NCI-H146 (cell line): ENCODE measurements around the gene TSC1.
A peak's percentile ranks its signal among the peaks of the same experiment; 100 is the strongest.

Experiments
- DNase-seq: peaks from one replicate; lab custom pipeline; 2025; lab: John Stamatoyannopoulos, UW

Gene TSC1

DNA sequence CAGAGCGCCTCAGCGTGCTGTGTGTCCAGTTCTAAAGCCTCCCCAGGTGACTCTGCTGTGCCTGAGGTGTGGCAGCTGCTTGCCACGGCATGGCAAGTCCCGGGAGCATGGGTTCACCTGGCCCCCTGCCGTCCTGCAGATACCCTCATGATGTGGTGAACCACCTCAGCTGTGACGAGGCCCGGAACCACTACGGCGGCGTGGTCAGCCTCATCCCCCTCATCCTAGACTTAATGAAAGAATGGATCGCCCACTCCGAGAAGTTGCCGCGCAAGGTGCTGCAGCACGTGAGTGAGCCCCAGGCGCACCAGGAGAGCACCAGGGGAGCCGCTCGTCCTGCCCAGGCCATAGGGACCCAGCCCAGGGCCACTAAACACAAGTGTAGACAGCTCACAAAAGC lies 56.3 kb downstream of the TSC1 start:
- no peak for DNase-seq

DNA sequence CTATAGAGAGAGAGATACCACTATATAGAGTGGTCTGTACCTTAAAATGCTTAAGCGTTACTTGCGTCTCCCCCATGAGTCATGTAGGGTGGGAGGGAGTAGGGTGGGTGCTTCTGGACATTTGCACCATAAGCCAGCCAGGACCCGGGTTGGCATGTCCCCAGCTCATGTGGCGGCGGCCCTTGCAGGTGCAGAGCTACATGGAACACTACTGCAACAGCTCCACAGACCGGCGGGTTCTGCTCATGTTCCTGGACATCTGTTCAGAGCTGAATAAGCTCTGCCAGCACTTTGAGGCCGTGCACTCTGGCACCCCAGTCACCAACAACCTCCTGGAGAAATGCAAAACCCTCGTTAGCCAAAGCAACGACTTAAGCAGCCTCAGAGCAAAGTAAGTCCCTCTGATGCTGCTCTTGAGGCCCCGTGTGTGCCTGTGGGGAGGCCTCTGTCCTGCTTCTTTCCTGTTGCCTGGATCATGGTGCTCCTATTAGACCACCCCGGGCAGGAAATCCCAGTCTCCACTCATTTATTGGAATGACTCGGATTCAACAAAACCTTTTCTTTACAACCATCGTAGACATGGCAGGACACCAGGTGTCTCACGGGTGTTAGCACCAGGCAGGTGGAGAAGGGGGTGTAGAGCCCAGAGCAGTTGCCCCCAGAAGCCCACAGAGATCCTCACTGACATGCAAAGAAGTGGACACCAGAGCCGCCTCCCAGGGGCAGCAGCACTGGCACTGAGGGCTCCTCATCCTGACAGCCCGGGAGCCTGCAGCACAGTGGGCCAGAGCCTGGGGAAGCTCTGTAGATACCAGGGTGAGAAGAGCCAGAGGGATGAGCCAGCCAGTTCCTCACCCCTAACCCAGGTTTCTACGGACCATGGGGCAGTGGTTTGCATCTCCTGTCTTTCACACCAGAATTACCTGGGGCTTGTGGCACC lies 57.0 kb downstream of the TSC1 start:
- DNase-seq, result no peak

DNA sequence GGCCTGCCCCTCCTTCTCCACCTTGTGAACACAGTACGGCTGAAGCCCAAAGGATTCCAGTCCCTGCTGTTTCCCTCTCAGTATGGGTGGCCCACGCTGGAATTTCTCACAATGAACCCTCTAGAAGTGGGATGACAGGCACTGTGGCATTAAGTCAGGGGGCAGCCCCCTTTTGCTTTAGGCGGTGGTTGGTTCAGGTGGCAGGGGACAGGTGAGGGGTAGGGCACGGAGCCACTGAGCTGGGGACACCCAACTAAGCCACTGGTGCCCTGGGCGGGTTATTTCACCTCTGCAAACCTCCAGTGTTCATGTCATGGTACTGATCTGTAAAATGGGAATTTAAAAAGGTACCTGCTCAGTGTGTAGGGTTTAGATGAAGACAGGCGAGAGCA lies 58.1 kb downstream of the TSC1 start:
- DNase-seq, result no peak

DNA sequence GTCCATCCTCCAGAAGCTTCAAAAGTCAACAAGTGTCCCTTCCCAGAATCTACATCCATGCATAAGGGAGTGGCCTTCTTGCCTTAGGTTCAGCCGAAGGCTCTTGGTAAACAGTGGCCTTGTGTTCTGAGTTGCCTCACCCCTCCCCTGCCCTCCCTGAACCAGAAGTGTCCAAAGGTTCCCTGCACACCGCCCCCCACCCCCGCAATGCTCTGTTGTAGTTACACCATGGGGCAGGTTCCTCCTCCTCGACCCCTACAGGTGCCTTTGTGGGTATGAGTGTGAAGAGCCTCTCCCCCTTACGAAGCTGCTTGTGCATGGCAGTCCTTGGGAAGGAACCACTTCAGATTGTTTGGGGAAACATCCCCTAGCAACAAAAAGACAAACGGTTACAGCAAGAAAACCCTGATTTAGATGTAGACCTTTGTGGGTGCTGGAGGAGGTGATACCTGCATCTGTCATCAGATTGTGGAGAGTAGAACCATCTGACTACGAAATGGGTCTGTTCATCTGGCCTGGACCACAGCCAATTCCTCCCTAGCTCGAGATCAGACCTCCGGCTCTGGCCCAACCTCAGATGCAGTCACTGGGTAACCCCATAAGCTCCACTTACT lies 58.6 kb downstream of the TSC1 start:
- DNase-seq, result no peak

DNA sequence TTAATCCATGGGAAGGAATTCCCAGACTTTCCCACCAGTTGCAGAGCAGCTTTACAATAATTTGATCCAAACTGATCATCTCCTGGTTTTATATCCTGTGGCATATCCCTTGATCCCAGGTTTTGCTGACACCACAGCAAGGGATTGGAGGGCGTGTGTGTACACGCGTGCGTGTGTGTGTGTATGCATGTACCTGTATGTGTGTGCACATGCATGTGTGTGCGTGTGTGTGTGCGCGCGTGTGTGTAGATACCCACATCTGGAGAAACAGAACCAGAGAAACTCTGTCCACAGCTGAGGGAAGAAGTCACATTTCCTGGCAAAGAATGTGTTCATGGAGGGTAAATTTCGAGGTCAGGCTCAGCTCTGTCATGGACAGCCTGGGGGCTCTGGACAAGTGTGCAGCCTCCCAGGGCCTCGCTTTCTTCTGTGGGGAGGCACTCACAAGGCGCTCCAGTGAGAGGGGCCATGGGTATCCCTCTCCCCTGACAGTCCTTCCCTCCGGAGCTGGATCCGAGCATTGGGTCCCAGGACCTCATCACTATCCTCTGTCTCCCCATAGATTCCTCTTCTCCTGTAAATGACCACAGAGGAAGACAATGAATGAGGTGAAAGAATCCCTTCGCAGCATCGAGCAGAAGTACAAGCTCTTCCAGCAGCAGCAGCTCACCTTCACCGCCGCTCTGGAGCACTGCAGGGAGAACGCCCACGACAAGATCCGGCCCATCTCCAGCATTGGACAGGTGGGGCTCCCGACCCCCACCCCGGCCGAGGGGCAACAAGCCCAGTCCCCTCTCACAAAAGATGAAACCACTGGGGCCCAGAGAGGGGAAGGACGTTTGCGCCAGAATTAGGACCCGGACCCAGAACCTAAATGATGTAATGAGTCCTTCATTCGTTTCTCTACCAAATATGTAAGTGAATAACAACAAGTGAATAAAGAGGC lies 60.8 kb downstream of the TSC1 start:
- DNase-seq, result no peak

DNA sequence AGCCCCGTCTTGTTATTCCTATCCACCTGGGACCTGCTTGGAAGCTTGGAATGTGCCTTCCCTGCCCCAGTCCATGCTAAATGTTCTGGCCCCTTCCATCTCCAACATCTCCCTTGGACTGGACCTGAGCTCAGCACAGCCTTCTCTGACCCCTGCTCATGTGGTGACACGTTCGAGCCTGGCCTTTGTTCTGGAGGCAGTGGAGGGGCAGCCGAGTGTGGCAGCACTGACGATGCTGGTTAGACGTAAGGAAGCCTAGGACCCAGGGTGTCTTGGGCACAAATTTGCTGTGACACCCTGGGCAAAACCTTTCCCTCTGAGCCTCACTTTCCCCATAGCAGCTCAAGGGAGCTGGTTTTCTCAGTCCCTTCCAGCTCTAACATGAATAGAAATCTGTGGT lies 61.8 kb downstream of the TSC1 start:
- no peak for DNase-seq

DNA sequence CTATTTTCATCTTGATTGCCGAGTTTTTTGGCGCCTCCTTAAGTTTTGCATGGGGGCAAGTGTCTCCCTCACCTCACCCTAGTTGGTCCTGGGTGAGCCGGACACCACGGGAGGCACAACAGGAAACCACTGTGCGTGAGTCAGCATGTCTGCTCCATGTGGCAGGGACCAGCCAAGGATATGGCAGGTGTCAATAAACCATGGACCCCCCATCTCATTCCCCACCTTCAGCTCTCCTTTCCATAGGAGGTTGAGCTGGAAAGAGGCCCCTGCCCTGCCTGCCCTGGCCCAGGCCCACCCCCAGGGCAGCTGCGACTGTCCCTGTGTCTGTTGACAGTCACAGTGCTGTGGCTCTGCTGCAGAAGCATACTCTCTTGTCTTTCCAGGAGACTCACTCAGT lies 62.6 kb downstream of the TSC1 start:
- no peak for DNase-seq

DNA sequence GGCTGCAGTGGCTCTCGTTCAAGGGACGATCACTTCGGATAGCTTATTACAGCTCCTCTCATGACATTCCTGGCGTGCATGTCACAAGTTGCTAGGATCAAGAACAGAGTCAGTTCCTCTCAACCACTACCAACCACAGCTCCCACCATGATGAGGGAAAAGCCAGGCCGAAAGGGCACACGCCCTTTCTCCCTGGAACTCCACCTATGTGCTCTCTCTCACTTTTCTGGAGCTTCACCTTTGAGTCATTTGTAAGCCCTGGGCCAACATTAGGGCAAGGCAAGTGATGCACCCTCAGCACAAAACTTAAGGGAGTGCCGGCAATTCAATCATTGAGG lies 64.1 kb downstream of the TSC1 start:
- DNase-seq, result no peak

DNA sequence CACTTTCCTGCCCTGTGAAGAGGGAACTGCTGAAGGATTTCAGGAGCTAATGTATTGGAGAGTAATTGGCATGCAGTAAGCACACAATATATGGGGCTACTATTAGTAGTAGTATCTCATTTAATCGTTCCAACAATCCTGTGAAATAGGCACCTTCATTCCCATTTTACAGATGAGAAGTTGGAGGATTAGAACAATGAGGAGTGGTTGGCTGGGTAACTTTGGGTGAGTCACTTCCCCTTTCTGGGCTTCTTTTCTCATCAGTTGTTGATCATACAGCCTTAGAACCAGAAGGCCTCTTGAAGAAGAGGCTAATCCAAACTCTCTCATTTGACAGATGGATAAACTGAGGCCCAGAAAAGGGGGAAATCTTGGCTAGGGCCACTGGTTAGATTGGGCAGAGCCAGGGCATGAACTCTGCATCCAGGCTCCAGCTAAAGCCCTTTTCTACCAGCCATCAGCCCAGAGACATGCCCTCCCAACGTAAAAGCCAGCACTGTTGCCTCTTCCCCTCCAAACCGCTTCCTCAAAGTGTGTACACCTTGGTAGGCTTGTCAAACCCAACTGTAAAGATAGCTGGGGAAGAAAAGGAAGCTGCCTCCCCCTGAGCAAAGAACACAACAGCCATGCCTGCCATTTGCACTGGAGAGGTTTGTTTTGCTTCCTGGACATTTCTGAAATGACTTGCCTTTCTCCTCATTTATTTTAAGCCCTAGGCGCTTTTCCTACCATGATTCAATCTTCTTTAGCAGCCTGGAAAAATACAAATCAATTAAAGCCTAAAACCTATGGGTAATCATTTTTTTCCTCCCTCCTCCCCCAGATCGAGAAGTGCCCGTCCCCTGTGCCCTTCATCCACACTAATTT lies 64.7 kb downstream of the TSC1 start:
- no peak for DNase-seq

DNA sequence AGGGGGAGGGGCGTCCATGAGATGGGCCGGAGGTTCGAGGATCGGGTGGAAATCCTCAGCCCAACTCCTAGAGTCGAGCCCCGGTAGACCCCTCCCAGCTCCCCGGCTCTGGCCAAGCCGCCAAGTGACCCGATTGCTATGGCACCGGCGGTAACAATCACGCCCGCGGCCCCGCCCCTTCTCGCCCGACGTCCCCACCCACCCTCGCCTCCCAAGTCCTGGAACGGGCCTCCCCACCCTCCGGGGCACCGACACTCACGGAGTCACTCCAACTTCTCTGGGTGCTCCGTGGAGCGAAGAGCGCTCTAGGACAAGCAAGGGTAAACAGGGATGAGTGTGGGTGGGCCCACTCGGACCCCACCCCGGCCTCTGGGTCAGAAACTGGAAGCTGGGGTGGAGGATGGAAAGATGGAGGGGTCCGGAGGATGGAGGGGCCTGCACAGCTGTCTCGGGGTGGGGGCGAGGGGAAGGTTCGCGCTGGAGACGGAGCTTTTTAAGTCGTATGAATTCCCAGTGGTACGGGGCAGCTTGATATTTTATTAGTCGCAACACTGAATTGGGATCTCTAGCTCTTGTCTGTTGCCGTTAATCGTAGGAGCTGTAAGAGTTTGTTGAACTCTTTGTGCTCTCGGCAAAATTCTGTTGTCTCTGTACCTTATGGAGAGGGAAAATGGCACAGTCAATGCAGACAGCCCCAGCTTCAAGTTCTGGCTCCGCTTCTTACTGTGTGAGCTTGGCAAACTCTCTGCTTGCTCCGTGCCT lies 65.5 kb downstream of the TSC1 start, which contains the start of gene SPACA9:
SPACA9 (plus strand) TSS at position 204 of the 762 bp plus-strand sequence. CDS start 5,050 bp downstream, outside the sequence.
- DNase-seq, result peak; percentile 32

DNA sequence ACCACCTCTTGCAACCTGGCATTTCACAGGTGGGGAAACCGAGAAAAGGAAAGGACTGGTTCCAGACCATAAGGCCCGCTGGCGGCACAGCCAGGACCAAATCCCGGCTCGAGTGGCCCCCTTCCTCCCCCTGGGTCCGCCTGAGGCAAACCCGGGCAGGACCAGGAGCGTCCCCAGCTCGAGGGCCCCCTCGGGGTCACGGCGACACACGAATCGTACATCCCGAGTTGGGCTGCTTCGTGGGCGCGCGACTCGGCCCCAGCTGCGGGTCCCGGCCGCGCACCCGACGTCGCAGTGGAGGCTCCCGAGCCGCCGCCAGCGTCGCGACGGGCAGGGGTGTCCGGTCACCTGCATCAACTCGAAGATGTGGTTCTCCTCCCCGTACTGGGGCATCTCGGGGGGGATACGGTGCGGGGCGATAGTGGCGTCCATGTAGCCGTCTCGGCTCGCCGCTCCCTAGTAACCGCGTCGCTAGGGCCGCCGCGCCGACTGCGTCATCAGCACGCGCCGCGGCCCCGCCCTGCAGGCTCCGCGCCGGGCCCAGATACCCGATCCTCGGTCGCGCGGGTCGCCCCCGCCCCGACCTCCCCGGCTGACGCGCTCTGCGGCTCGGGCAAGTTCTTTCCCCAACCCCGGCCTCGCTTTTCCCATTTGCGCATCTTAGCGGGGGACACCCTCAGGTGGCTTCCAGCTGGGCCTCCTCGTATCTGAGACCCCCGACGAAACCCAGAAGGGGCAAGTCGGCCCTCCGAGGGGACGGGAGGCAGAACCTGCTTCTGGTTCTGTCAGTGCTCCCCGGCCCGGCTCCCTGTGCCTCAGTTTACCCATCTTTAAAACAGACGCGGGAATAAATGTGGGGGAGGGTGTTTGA lies 66.4 kb downstream of the TSC1 start, which contains the start of gene AK8:
AK8 (minus strand) TSS at position 461 of the 871 bp plus-strand sequence; CDS start at position 432, 29 bp downstream.
- DNase-seq, result peak; percentile 47

DNA sequence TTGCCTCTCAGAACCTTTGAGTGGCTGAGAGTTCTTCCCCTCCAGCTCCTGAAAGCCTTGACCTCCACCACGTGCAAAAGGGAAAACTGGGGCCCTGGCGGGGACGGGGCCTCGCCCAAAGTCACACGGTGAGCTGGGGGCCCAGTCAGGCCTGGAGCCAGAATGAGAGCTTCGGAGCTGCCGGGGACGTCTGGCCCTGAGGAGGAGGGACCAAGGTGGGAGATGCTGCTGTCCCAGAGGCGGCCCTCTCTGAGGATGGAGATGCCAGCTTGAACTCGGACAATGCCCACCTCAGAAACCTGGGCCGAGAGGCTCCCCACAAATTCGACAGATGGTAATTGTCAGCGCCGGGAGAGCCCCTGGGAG lies 67.0 kb downstream of the TSC1 start:
- DNase-seq, result no peak

DNA sequence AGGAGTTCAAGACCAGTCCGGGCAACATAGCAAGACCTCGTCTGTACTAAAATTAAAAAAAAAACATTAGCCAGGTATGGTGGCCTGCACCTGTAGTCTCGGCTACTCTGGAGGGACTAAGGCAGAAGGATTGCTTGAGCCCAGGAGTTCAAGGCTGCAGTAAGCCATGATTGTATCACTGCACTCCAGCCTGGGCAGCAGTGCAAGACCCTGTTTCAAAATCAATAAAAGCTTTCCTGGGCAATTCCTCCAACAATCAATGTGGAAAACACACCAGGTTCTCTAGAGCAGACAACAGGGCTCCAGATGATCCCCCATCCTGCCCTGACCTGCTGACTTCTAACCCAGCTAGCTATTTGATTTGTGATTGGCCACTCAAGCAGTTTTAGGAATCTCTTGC lies 67.6 kb downstream of the TSC1 start:
- DNase-seq, result no peak

DNA sequence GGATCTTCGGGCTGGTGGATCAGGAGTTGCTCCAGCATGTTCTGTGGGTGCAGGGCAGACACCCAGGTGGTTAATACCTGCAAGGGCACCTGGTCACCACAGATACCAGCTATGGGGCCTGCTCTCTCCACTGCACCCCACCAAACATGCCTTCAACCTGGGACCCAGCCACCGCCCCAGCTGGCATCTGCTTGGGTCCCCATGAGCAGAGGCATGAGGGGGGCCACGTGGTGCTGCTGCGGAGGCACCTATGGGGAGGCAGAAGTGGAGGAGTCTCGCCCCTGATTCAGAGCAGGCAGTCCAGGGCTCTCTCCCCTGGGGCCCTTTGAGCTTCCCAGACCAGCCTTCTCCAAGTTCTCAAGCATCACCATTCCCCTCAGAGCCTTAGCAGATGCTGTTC lies 69.3 kb downstream of the TSC1 start:
- no peak for DNase-seq

DNA sequence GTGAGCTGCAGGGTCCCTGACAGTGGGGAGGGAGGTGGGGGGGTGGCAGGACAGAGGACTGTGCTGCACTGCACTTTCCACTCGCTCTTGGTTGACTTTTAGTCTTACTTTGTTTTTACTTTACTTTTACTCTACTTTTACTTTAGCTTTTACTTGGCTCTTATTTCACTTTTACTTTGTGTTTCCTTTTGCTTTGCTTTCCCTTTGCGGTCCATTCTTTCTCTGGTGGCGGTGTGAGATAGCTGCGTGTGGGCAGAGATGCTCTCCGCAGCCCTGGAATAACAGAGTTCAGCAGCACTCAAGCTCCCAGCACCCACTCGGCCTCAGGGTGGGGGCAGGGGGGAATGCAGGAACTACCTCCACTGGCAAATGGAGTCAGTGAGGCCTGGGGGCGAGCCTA lies 71.0 kb downstream of the TSC1 start:
- no peak for DNase-seq

DNA sequence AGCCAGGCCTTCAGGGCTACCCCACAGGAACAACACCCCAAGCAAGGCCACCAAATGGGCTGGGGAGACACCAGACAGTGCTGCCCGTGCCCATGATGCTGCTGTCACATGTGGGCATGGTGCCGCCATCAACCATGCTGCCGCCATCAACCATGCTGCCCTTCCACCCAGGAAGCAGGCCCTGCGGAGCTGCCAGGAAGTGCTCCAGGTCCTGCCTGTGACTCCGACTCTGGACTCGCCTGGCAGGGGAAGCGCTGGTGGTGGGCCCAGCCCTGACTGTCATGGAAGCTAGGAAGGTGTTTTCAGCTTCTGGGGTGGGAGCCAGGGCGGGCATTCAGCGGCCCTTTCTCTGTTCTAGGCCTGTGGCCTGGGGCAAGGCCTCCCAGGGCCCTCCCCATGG lies 75.2 kb downstream of the TSC1 start:
- no peak for DNase-seq

DNA sequence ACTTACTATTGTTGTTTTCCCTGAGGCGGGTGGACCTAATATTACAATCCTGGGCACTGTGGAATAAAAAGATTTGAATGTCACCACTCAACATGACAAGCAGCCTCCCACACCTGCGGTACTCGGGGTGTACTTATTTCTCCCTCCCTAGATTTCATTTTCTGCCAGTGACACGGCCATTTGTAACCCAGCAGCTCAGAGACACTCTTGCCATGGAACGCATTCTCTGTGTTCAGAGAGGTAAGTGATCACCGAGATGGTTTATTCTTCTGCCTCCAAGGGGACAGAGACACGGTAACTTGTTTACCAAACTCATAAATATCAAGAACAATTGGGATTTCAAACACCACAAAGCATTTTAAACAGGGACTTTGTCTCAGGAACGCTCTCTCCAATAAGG lies 77.5 kb downstream of the TSC1 start:
- no peak for DNase-seq

DNA sequence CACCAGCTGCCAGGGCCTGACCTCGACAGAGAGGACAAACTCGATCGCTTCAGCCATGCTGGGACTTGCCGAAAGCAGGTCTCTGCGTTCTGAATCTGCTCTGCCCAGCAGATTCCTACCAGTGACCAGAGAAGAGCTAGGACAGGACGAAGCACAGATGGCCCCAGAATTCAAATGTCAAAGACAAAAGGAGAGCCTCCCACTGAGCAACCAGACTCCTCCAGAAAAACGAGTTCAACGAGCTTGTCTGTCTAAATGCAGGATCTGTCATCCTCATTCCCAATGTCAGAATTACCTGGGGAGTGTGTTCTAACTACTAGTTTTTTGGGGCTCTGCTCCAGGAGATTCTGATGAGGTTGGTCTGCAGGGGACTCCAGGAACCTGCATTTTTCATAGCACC lies 79.7 kb downstream of the TSC1 start:
- no peak for DNase-seq

DNA sequence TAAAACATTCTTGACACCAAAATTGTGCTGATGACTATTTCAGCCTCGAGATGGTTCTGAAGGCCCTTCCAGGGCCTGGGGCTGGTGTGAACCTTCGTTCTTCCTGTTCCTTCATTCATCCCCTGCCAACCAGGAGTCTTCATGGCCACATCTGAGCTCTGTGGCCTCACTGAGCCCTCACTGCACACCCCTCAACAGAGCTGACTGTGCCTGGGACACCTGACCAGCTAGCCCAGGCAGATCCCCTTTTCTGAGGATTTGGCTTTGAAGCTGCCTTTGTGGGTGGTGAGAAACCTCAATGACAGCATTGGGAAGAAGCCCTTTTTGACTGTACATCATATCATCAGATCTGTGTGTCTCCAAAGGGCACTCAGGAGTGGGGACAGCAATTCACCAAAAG lies 80.1 kb downstream of the TSC1 start:
- no peak for DNase-seq

DNA sequence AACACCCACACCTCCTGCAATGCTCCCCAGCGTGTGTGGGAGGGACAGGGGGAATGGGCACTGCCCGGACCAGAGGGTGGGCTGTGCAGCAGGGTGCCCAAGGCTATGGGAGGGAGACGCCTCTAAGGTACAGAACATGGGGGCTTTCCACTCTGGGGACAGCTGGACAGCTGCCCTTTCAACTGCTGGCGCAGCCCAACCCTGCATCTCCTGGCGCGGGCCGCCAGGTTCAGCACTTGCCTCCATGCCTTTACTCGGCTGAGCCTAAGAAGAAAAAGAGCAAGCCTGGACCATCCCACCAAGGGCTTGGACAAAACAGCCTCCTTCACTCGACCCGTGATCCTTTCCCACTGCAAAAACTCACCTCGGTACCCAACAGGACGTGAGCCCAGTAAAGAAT lies 81.3 kb downstream of the TSC1 start:
- DNase-seq, result no peak
